ENCODE data around the gene CNOT9. TPM values are rescaled to one million over a fixed set of nuclear protein-coding genes. Genes with fewer than 3 reads are reported as not detected.

Gene CNOT9
- total RNA-seq, 2 donors from 2014 or later = 64.2 to 65.6 TPM

DNA sequence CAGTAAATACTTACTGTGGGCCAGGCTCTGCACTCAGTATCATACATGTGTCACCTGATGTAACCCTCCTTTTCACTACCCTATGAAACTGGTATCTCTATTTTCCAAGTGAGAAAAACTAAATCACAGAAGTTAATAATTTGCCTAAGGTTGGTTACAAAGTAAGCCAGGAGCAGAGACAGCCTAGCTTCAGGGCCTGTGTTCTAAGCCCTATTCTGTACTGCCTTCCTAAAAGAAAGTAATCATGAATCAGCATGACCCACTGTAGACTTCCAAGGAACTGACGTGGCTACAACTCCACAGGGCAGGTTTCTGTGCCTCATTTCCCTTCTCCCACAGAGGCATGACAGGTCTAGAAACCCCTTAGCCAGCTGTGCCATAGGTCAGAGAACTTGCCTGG, 76.5 kb downstream of the CNOT9 start:
- H3K36me3 ChIP-seq (ENCODE audit: control insufficient read depth, insufficient read depth, low read length) = peaks cover 77% of the 10 kb centered on the region
- TF ChIP-seq, protein P1, sequence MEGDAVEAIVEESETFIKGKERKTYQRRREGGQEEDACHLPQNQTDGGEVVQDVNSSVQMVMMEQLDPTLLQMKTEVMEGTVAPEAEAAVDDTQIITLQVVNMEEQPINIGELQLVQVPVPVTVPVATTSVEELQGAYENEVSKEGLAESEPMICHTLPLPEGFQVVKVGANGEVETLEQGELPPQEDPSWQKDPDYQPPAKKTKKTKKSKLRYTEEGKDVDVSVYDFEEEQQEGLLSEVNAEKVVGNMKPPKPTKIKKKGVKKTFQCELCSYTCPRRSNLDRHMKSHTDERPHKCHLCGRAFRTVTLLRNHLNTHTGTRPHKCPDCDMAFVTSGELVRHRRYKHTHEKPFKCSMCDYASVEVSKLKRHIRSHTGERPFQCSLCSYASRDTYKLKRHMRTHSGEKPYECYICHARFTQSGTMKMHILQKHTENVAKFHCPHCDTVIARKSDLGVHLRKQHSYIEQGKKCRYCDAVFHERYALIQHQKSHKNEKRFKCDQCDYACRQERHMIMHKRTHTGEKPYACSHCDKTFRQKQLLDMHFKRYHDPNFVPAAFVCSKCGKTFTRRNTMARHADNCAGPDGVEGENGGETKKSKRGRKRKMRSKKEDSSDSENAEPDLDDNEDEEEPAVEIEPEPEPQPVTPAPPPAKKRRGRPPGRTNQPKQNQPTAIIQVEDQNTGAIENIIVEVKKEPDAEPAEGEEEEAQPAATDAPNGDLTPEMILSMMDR (conservative IDR thresholded peaks at IDR 0.05) = no peak
- H3K4me1 ChIP-seq (ENCODE audit: control insufficient read depth, insufficient read depth, low read length) = no peaks in the 10 kb centered on the region
- no peak for DNase-seq
- no peak overlapping the region for H3K4me3 Mint-ChIP-seq
- no peak overlapping the region for H3K9ac ChIP-seq (ENCODE audit: extremely low read depth, low read length, poor library complexity, severe bottlenecking)
- H3K9me3 Mint-ChIP-seq = no peaks in the 10 kb centered on the region
- H3K27ac Mint-ChIP-seq = no peak overlapping the region
- H3K4me1 Mint-ChIP-seq = no peaks in the 10 kb centered on the region
- no peak overlapping the region for H3K27ac ChIP-seq (ENCODE audit: low read depth, low read length)
- no peak overlapping the region for H3K4me3 ChIP-seq (ENCODE audit: low read length)
- peaks cover 65% of the 10 kb centered on the region for H3K36me3 Mint-ChIP-seq (ENCODE audit: low read depth)
- no peaks in the 10 kb centered on the region for H3K9me3 ChIP-seq (ENCODE audit: control insufficient read depth, low read length)
- no peaks in the 10 kb centered on the region for H3K27me3 Mint-ChIP-seq (ENCODE audit: insufficient read depth)
- no peaks in the 10 kb centered on the region for H3K27me3 ChIP-seq (ENCODE audit: control insufficient read depth, insufficient read depth, low read length, poor library complexity, severe bottlenecking)
- WGBS, 2 experiments (ENCODE audit: insufficient coverage in 1 of 2, insufficient read length in 1 of 2) = 83 to 96% methylated on average over 1 of the region's 1 CpG

Other genes starting within 250 kb of the CNOT9 start
- gene CATIP, start 212.0 kb upstream of the CNOT9 start, total RNA-seq = 1 to 10 TPM in 1 of 2 donors, under 1 TPM in 1; 0.22 to 1.0 TPM
- under 1 TPM in 1 of 2 donors, not detected in 1; 0.09 TPM for gene SLC11A1, start 186.6 kb upstream of the CNOT9 start, total RNA-seq
- 100 to 1,000 TPM in 1 of 2 donors, 10 to 100 TPM in 1; 66.8 to 123 TPM for gene CTDSP1, start 169.0 kb upstream of the CNOT9 start, total RNA-seq
- 10 to 100 TPM; 70.2 to 83.1 TPM for gene VIL1, start 149.7 kb upstream of the CNOT9 start, total RNA-seq
- 10 to 100 TPM; 23.2 to 24.0 TPM for gene USP37, start 488 bp upstream of the CNOT9 start, total RNA-seq
- gene PLCD4, start 39.1 kb downstream of the CNOT9 start, total RNA-seq = under 1 TPM; 0.26 to 0.73 TPM
- 10 to 100 TPM; 27.8 to 31.5 TPM for gene ZNF142, start 90.8 kb downstream of the CNOT9 start, total RNA-seq
- 10 to 100 TPM; 24.0 to 31.5 TPM for gene BCS1L, start 90.8 kb downstream of the CNOT9 start, total RNA-seq
- 10 to 100 TPM; 24.5 to 32.1 TPM for gene RNF25, start 103.2 kb downstream of the CNOT9 start, total RNA-seq
- 10 to 100 TPM; 73.5 to 87.4 TPM for gene STK36, start 103.2 kb downstream of the CNOT9 start, total RNA-seq
- 10 to 100 TPM; 96.5 to 99.0 TPM for gene TTLL4, start 142.0 kb downstream of the CNOT9 start, total RNA-seq
- gene CYP27A1, start 213.3 kb downstream of the CNOT9 start, total RNA-seq = 10 to 100 TPM; 32.8 to 53.7 TPM